CD4-positive, alpha-beta T cell treated with Interleukin-2 at 100 ng/mL for 4 hours (primary cell): ENCODE data around the gene AGAP2.
"Not testable (repeated sequence)": the region's sequence is repeated elsewhere in the genome, so short reads cannot be mapped to it uniquely, and the experiment has no call there.

Experiments
- DNase-seq: peaks from one replicate; pipeline ENCODE4 v3.0.0-alpha.2; 2020; ENCODE audit warnings: low spot score

The AGAP2 gene

GRCh38 chr12:57694459-57695019 lies 44.0 kb downstream of the AGAP2 start:
- DNase-seq: no peak

DNA sequence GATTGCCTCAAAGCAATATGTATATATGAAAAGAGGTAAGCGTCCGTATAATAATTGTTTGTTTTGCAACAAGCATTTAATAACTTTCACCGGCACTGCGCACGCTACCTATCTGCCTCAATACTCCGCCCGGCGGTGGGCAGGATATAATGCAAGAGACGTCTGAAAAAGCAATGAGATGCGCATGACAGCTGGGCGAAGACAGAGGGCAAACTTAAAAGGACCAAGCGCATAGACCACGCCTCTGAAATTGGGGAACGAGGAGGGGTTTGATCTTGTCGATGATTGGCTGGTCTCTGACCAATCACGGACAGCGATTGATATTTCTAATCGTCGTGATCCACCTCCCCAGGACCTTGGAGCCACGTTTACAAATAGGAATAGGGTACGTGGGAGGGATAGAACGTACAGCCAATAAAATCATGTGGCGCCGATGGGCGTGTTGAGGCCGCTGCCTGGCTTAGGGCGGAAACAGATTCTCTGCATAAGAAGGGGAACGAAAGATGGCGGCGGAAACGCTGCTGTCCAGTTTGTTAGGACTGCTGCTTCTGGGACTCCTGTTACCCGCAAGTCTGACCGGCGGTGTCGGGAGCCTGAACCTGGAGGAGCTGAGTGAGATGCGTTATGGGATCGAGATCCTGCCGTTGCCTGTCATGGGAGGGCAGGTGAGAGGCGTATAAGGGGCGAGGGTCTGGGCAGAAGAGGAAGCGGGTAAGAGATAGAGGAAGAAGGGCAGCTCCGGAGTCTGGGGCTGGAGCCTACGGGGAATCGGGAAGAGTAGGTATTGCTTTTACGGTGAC lies 44.7 kb downstream of the AGAP2 start, which contains the start of gene OS9:
Gene OS9, plus strand, starts transcription at position 474 of the 800 bp plus-strand sequence. Its CDS starts 30 bp downstream, at position 504.
- DNase-seq: peak; percentile 99

DNA sequence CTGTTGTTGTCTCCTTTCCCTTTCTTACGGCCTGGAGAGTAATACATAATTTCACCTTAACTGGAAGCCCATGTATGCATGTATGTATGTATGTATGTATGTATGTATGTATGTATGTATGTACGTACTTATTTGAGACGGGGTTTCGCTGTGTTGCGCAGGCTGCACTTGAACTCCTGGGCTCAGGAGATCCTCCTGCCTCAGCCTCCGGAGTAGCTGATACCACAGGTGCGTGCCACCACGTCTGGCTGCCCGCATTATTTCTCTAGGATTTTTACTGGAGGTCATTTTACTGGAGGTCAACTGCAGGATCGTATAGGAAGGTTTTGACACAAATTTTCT lies 45.3 kb downstream of the AGAP2 start:
- DNase-seq: no peak

- DNase-seq: no peak
Measured at GRCh38 chr12:57692500-57692899, 46.0 kb downstream of the AGAP2 start.

DNA sequence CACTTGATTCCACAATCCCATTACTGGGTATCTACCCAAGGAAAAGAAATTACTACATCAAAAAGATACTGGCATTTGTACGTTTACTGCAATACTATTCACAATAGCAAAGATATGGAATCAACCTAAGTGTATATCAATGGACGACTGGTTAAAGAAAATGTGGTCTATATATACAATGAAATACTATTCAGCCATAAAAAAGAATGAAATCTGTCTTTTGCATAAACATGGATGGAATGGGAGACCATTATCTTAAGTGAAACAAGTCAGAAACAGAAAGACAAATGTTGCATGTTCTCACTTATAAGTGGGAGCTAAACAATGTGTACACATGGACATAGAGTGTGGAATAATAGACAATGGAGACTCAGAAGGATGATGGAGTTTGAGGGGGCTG lies 49.6 kb downstream of the AGAP2 start:
- no peak for DNase-seq

GRCh38 chr12:57687862-57688261 lies 50.7 kb downstream of the AGAP2 start:
- no peak for DNase-seq

DNA sequence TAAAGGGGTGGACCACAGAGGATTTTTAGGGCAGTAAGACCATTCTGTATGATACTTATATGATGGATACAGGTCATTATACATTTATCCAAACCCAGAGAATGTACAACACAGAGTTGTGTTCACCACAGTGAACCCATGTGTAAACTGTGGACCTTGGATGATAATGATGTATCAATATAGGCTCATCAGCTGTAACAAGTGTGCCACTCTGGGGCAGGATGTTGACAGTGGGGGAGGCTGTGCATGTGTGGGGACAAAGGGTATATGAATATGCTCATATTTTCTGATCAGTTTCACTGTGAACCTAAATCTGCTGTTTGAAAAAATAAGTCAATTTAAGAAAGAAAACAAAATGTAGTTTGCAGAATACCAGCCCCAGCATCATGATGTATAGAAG lies 58.8 kb downstream of the AGAP2 start:
- DNase-seq: no peak

- DNase-seq: not testable (repeated sequence)
Measured at GRCh38 chr12:57677947-57678346, 60.6 kb downstream of the AGAP2 start.

- no peak for DNase-seq
Measured at GRCh38 chr12:57674691-57675090, 63.9 kb downstream of the AGAP2 start.
